ENCODE data around the gene MESP2.
A peak's percentile ranks its signal among the peaks of the same experiment; 100 is the strongest.

MESP2 gene

GRCh38 chr15:89822026-89822425 lies 45.9 kb downstream of the MESP2 start:
- Histone ChIP-seq H3K27me3 (ENCODE audit: control insufficient read depth in 5 of 5, insufficient read depth in 4 of 5, low read length in 5 of 5) (peaks cover 0 to 11% (median 4%) of the 10 kb centered on the region in 5 donors), H3K9me3 (ENCODE audit: control insufficient read depth in 5 of 5, low read length in 5 of 5) (no peaks in the 10 kb centered on the region), H3K27ac (ENCODE audit: low read depth, low read length) (no peak overlapping the region), H3K4me1 (ENCODE audit: control insufficient read depth in 5 of 5, insufficient read depth in 5 of 5, low read length in 5 of 5) (peaks cover 3 to 17% (median 12%) of the 10 kb centered on the region in 5 donors), H3K4me3 (ENCODE audit: low read depth in 1 of 5, low read length in 5 of 5) (no peak overlapping the region), H3K36me3 (ENCODE audit: control insufficient read depth in 5 of 5, insufficient read depth in 5 of 5, low read length in 5 of 5) (no peaks in the 10 kb centered on the region), H3K9ac (ENCODE audit: low read length in 5 of 5) (no peak overlapping the region)

GRCh38 chr15:89822611-89822950 lies 46.4 kb downstream of the MESP2 start:
- peaks cover 0 to 11% (median 4%) of the 10 kb centered on the region in 5 donors for H3K27me3 ChIP-seq (ENCODE audit: control insufficient read depth in 5 of 5, insufficient read depth in 4 of 5, low read length in 5 of 5)
- peaks cover 3 to 21% (median 16%) of the 10 kb centered on the region in 5 donors for H3K4me1 ChIP-seq (ENCODE audit: control insufficient read depth in 5 of 5, insufficient read depth in 5 of 5, low read length in 5 of 5)
- no peak overlapping the region for H3K27ac ChIP-seq (ENCODE audit: low read depth, low read length)
- no peaks in the 10 kb centered on the region for H3K9me3 ChIP-seq (ENCODE audit: control insufficient read depth in 5 of 5, low read length in 5 of 5)
- H3K36me3 ChIP-seq (ENCODE audit: control insufficient read depth in 5 of 5, insufficient read depth in 5 of 5, low read length in 5 of 5) = no peaks in the 10 kb centered on the region
- no peak overlapping the region for H3K9ac ChIP-seq (ENCODE audit: low read length in 5 of 5)
- no peak overlapping the region for H3K4me3 ChIP-seq (ENCODE audit: low read depth in 1 of 5, low read length in 5 of 5)

DNA sequence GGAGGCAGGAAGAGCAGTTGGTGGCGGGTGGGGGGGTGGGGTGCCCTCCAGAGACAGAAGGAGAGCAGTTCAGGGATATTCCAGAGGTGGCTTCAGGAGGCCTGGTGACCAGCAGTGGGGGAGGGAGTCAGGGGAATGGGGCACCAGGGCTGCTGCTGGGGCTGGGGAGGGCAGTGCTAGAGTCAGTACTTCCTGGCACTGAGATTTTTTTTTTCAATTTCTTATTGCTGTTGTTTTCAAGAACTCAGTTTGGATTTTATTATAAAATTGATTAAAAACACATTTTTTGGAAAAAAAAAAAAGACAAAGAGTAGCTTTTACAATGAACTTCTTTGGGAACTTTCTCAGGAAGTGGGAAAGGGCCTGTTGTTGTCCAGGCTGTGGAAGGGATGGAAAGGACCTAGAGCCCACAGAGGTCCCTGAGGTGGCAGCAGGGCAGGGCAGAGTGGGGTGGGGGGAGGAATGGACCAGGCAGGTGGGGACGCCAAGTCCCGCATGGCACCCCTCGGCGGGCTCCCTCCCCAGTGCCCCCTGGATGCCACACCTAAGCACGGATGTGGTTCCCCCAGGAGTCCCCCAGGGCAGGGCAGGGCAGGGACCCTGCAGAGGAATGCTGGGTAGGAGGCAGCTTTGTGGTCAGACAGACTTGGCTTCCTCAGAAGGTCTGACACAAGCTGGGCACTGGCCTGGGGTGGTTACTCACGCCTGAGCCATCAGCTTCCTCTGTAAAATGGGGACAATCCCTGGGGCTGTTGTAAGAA lies 47.0 kb downstream of the MESP2 start:
- no peak overlapping the region for H3K27ac ChIP-seq (ENCODE audit: low read depth, low read length)

DNA sequence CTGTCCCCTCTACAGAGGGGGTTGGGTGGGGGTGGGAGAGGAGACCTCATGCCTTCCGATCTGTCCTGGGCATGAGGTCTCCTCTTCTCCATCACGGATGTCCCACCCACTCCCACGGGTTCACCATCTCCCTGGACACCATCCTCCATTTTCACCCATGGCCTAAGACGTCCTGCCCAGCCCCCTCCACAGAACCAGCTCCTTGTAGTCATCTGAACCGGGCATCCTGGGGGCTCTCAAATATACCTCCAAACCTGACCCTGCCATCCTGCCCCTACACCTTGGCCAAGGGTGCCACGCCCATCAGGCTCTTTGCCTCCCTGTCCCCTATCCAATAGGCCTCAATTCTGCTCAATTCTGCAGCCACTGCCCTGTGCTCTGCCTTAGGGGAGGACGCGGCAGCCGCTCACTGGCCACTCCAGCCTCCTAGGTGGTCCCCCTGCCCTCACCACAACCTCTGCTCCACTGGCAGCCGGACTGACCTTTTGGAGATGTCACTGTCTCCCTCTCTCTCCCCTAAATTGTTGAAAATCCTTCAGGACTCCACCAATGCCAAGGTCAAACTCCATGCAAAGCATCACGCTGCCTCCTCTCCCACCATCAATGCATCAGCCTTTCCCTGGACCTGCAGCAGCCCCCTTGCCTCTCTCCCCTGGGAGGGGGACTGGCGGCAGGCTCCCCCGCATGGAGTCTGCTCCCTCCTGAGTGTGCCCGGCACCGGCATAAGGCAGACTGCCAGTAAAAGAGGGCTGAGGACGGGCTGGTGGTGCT lies 47.9 kb downstream of the MESP2 start:
- H3K27ac ChIP-seq (ENCODE audit: low read depth, low read length) = no peak overlapping the region
- H3K9ac ChIP-seq (ENCODE audit: low read length in 5 of 5) = no peak overlapping the region
- H3K27me3 ChIP-seq (ENCODE audit: control insufficient read depth in 5 of 5, insufficient read depth in 4 of 5, low read length in 5 of 5) = peaks cover 0 to 9% (median 4%) of the 10 kb centered on the region in 5 donors
- H3K36me3 ChIP-seq (ENCODE audit: control insufficient read depth in 5 of 5, insufficient read depth in 5 of 5, low read length in 5 of 5) = no peaks in the 10 kb centered on the region
- H3K9me3 ChIP-seq (ENCODE audit: control insufficient read depth in 5 of 5, low read length in 5 of 5) = no peaks in the 10 kb centered on the region
- H3K4me3 ChIP-seq (ENCODE audit: low read depth in 1 of 5, low read length in 5 of 5) = no peak overlapping the region
- peaks cover 14 to 35% (median 31%) of the 10 kb centered on the region in 5 donors for H3K4me1 ChIP-seq (ENCODE audit: control insufficient read depth in 5 of 5, insufficient read depth in 5 of 5, low read length in 5 of 5)

More for the DNA sequence above, 47.0 kb downstream of the MESP2 start:
- no peak overlapping the region for H3K9ac ChIP-seq (ENCODE audit: low read length in 5 of 5)
- H3K27me3 ChIP-seq (ENCODE audit: control insufficient read depth in 5 of 5, insufficient read depth in 4 of 5, low read length in 5 of 5) = peaks cover 0 to 11% (median 4%) of the 10 kb centered on the region in 5 donors
- H3K36me3 ChIP-seq (ENCODE audit: control insufficient read depth in 5 of 5, insufficient read depth in 5 of 5, low read length in 5 of 5) = no peaks in the 10 kb centered on the region
- H3K9me3 ChIP-seq (ENCODE audit: control insufficient read depth in 5 of 5, low read length in 5 of 5) = no peaks in the 10 kb centered on the region
- H3K4me1 ChIP-seq (ENCODE audit: control insufficient read depth in 5 of 5, insufficient read depth in 5 of 5, low read length in 5 of 5) = peaks cover 8 to 26% (median 22%) of the 10 kb centered on the region in 5 donors
- H3K4me3 ChIP-seq (ENCODE audit: low read depth in 1 of 5, low read length in 5 of 5) = no peak overlapping the region

DNA sequence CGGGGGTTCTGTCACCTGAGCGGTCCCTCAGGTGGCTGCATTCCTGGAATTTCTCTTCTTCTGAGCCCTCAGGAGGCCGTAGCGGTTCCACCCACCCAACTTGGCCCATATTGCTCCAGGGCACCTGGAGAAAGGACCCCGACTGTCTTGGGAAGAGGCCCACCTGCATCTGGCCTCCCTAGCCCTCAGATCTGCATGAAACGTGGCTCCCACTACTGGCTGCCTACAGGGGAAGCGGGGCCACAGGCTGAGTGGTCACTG lies 48.4 kb downstream of the MESP2 start:
- H3K9ac ChIP-seq (ENCODE audit: low read length in 5 of 5) = no peak overlapping the region
- no peak overlapping the region for H3K4me3 ChIP-seq (ENCODE audit: low read depth in 1 of 5, low read length in 5 of 5)
- H3K36me3 ChIP-seq (ENCODE audit: control insufficient read depth in 5 of 5, insufficient read depth in 5 of 5, low read length in 5 of 5) = no peaks in the 10 kb centered on the region
- peaks cover 0 to 9% (median 4%) of the 10 kb centered on the region in 5 donors for H3K27me3 ChIP-seq (ENCODE audit: control insufficient read depth in 5 of 5, insufficient read depth in 4 of 5, low read length in 5 of 5)
- H3K27ac ChIP-seq (ENCODE audit: low read depth, low read length) = no peak overlapping the region
- H3K9me3 ChIP-seq (ENCODE audit: control insufficient read depth in 5 of 5, low read length in 5 of 5) = no peaks in the 10 kb centered on the region
- H3K4me1 ChIP-seq (ENCODE audit: control insufficient read depth in 5 of 5, insufficient read depth in 5 of 5, low read length in 5 of 5) = peaks cover 18 to 40% (median 36%) of the 10 kb centered on the region in 5 donors

- Histone ChIP-seq H3K9me3 (ENCODE audit: control insufficient read depth in 5 of 5, low read length in 5 of 5) (no peaks in the 10 kb centered on the region), H3K9ac (ENCODE audit: low read length in 5 of 5) (no peak overlapping the region), H3K36me3 (ENCODE audit: control insufficient read depth in 5 of 5, insufficient read depth in 5 of 5, low read length in 5 of 5) (no peaks in the 10 kb centered on the region), H3K27ac (ENCODE audit: low read depth, low read length) (no peak overlapping the region), H3K27me3 (ENCODE audit: control insufficient read depth in 5 of 5, insufficient read depth in 4 of 5, low read length in 5 of 5) (peaks cover 0 to 9% (median 4%) of the 10 kb centered on the region in 5 donors), H3K4me1 (ENCODE audit: control insufficient read depth in 5 of 5, insufficient read depth in 5 of 5, low read length in 5 of 5) (peaks cover 18 to 40% (median 37%) of the 10 kb centered on the region in 5 donors), H3K4me3 (ENCODE audit: low read depth in 1 of 5, low read length in 5 of 5) (no peak overlapping the region)
These were observed 49.3 kb downstream of the MESP2 start for GRCh38 chr15:89825271-89825940.

DNA sequence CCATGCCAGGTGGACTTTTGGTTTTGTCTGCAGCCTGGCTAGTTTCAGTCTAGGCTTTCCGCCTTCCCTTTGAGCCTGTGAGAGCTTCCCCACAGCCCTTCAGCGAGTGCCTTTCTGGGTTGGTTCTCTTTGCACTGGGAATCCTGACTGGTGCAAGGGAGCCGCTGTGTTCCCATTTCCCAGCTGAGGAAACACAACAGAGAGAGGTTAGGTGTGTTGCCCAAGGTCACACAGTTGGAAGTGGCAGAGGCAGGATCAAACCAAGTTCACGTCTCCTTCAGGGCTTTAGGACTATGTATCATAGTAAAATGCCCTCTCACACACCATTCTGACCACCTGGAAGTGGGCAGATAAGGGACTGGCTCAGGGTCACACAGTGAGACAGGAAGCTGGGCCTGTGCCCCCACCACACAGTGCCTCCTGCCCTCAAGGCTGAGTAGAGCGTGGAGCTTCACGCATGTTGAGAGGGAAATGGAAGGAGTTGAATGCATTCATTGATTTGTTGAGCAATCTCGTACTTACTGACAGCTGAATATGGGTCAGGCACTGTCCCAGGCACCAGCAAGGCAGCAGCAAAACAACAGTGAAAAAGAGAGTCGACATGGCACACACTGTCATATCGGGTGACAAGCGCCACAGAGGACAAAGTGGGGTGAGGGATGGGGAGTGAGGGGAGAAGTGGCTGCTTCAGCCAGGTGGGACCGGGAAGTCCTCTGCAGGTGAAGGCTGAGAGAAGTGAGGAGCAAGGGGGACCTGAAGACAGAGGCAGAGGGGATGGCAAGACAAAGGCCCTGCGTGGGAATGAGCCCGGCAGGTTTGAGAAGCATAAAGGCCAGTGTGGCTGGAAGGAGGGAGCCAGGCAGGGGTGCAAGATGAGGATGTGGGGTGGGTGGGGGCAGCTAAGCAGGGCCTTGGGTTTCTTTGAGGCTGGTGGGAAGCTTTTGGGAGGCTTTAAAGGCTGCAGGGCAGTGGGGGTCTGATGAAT lies 50.8 kb downstream of the MESP2 start:
- H3K4me1 ChIP-seq (ENCODE audit: control insufficient read depth in 5 of 5, insufficient read depth in 5 of 5, low read length in 5 of 5) = peaks cover 18 to 43% (median 37%) of the 10 kb centered on the region in 5 donors
- peak overlapping the region in 1 of 5 donors; percentile 52 for H3K9ac ChIP-seq (ENCODE audit: low read length in 5 of 5)
- peaks cover 0 to 9% (median 3%) of the 10 kb centered on the region in 5 donors for H3K36me3 ChIP-seq (ENCODE audit: control insufficient read depth in 5 of 5, insufficient read depth in 5 of 5, low read length in 5 of 5)
- no peak overlapping the region for H3K4me3 ChIP-seq (ENCODE audit: low read depth in 1 of 5, low read length in 5 of 5)
- no peaks in the 10 kb centered on the region for H3K9me3 ChIP-seq (ENCODE audit: control insufficient read depth in 5 of 5, low read length in 5 of 5)
- peaks cover 0 to 7% (median 4%) of the 10 kb centered on the region in 5 donors for H3K27me3 ChIP-seq (ENCODE audit: control insufficient read depth in 5 of 5, insufficient read depth in 4 of 5, low read length in 5 of 5)
- peak overlapping the region; percentile 51 for H3K27ac ChIP-seq (ENCODE audit: low read depth, low read length)

GRCh38 chr15:89827829-89828228 lies 51.7 kb downstream of the MESP2 start:
- Histone ChIP-seq H3K27ac (ENCODE audit: low read depth, low read length) (peak overlapping the region; percentile 51), H3K4me1 (ENCODE audit: control insufficient read depth in 5 of 5, insufficient read depth in 5 of 5, low read length in 5 of 5) (peaks cover 15 to 37% (median 33%) of the 10 kb centered on the region in 5 donors), H3K9me3 (ENCODE audit: control insufficient read depth in 5 of 5, low read length in 5 of 5) (no peaks in the 10 kb centered on the region), H3K9ac (ENCODE audit: low read length in 5 of 5) (peak overlapping the region in 2 of 5 donors; percentile 0 to 52), H3K36me3 (ENCODE audit: control insufficient read depth in 5 of 5, insufficient read depth in 5 of 5, low read length in 5 of 5) (peaks cover under 1 to 15% (median 6%) of the 10 kb centered on the region in 5 donors), H3K4me3 (ENCODE audit: low read depth in 1 of 5, low read length in 5 of 5) (peak overlapping the region in 2 of 5 donors; percentile 15 to 30), H3K27me3 (ENCODE audit: control insufficient read depth in 5 of 5, insufficient read depth in 4 of 5, low read length in 5 of 5) (no peaks in the 10 kb centered on the region)
